GM23338 (cell line): Measurements from ENCODE around the gene L1CAM. TPM values are rescaled to one million over a fixed set of nuclear protein-coding genes. Genes with fewer than 3 reads are reported as not detected.
A peak's percentile ranks its signal among the peaks of the same experiment; 100 is the strongest.

Experiments used
- ATAC-seq: fragments of 200-7000 bp; cut with Tn5 transposase; 3 replicates; pipeline ENCODE4 v1.9.1; 2020
- DNase-seq: peaks from one replicate; pipeline ENCODE4 v3.0.0-alpha.2; 2015; ENCODE audit warnings: low spot score
- H2AFZ ChIP-seq: fragments of 200-600 bp; sonication (generic); 2 replicates; pipeline ENCODE4 v1.8.0; 2016; ENCODE audit warnings: antibody characterized with exemption, mild to moderate bottlenecking, moderate library complexity
- H3F3A ChIP-seq: fragments of 200-600 bp; sonication (generic); replicated peaks from 2 replicates; pipeline ENCODE4 v1.8.0; 2017; ENCODE audit warnings: antibody characterized with exemption, mixed run types, low read depth
- H3K27ac ChIP-seq: fragments of 200-600 bp; sonication (generic); 2 replicates; pipeline ENCODE4 v1.6.1; 2016; ENCODE audit warnings: low read depth
- H3K27me3 ChIP-seq: fragments of 200-600 bp; sonication (generic); 2 replicates; pipeline ENCODE4 v1.8.0; 2016; ENCODE audit warnings: mild to moderate bottlenecking, mixed run types, moderate library complexity; ENCODE audit not compliant: insufficient read depth
- H3K36me3 ChIP-seq: fragments of 200-600 bp; sonication (generic); 2 replicates; pipeline ENCODE4 v1.8.0; 2016; ENCODE audit warnings: mild to moderate bottlenecking; ENCODE audit not compliant: insufficient read depth
- H3K4me1 ChIP-seq: fragments of 200-600 bp; sonication (generic); 2 replicates; pipeline ENCODE4 v1.8.0; 2016; ENCODE audit warnings: mild to moderate bottlenecking, moderate library complexity; ENCODE audit not compliant: insufficient read depth
- H3K4me2 ChIP-seq: fragments of 200-600 bp; sonication (generic); 2 replicates; pipeline ENCODE4 v1.7.1; 2017; ENCODE audit warnings: mixed run types
- H3K4me3 ChIP-seq: fragments of 200-600 bp; sonication (generic); 2 replicates; pipeline ENCODE4 v1.6.1; 2016; ENCODE audit warnings: mixed run types
- H3K79me2 ChIP-seq: fragments of 200-600 bp; sonication (generic); replicated peaks from 2 replicates; pipeline ENCODE4 v1.8.0; 2017; ENCODE audit warnings: mild to moderate bottlenecking; ENCODE audit not compliant: insufficient read depth
- H3K9me2 ChIP-seq: fragments of 200-600 bp; sonication (generic); 2 replicates; pipeline ENCODE4 v1.8.0; 2017; ENCODE audit not compliant: insufficient read depth
- H4K20me1 ChIP-seq: fragments of 200-600 bp; sonication (generic); replicated peaks from 2 replicates; pipeline ENCODE4 v1.8.0; 2017; ENCODE audit warnings: mild to moderate bottlenecking; ENCODE audit not compliant: insufficient read depth
- H3K27ac Mint-ChIP-seq: 2 replicates; pipeline ENCODE4 v1.8.0; 2020; ENCODE audit warnings: inconsistent platforms, mild to moderate bottlenecking, moderate library complexity, mixed read lengths
- H3K27me3 Mint-ChIP-seq: 3 replicates; pipeline ENCODE4 v1.8.0; 2022; ENCODE audit warnings: low read depth, mild to moderate bottlenecking, moderate library complexity, mixed read lengths, inconsistent platforms; ENCODE audit not compliant: insufficient read depth, poor library complexity
- H3K36me3 Mint-ChIP-seq: 3 replicates; pipeline ENCODE4 v1.8.0; 2021; ENCODE audit warnings: low read depth, mild to moderate bottlenecking, inconsistent platforms, moderate library complexity, mixed read lengths
- H3K4me1 Mint-ChIP-seq: 3 replicates; pipeline ENCODE4 v1.8.0; 2020; ENCODE audit warnings: mild to moderate bottlenecking, inconsistent platforms, mixed read lengths
- H3K4me3 Mint-ChIP-seq: 3 replicates; pipeline ENCODE4 v1.8.0; 2021; ENCODE audit warnings: moderate library complexity, mild to moderate bottlenecking, inconsistent platforms, mixed read lengths
- H3K9me3 Mint-ChIP-seq: 3 replicates; pipeline ENCODE4 v1.8.0; 2020; ENCODE audit warnings: moderate library complexity, mild to moderate bottlenecking, inconsistent platforms, mixed read lengths
- EZH2 ChIP-seq: fragments of 200-600 bp; sonication (generic); IDR thresholded peaks from one replicate; pipeline ENCODE4 v1.8.0; 2017; ENCODE audit warnings: antibody characterized with exemption, mild to moderate bottlenecking, low read depth; ENCODE audit not compliant: unreplicated experiment
- EZH2phosphoT487 ChIP-seq: fragments of 200-600 bp; sonication (generic); IDR thresholded peaks from one replicate; pipeline ENCODE4 v1.8.1; 2018; ENCODE audit warnings: antibody characterized with exemption; ENCODE audit not compliant: unreplicated experiment
- JUNB ChIP-seq: IDR thresholded peaks from one replicate; pipeline ENCODE4 v1.6.1; 2016; ENCODE audit warnings: antibody characterized with exemption; ENCODE audit not compliant: unreplicated experiment
- NANOG ChIP-seq: IDR thresholded peaks from 2 replicates; pipeline ENCODE4 v1.6.1; 2016; ENCODE audit warnings: antibody characterized with exemption, borderline replicate concordance
- ZNF114 ChIP-seq: fragments of 250-450 bp; sonication (Bioruptor Pico); IDR thresholded peaks from 2 replicates; pipeline ENCODE4 v1.5.0; 2020; ENCODE audit warnings: mild to moderate bottlenecking, moderate library complexity
- polyA plus RNA-seq: library from polyadenylated mRNA; unstranded; fragments of >200 nt; fragmentation: Nextera tagmentation; extraction: Ambion mirVana; gene quantifications from 2 replicates; pipeline ENCODE4 v1.2.1, GENCODE V29; 2016
- total RNA-seq: library from RNA; depleted of rRNA; stranded (reverse); fragments of >200 nt; shearing (Covaris generic); gene quantifications from 2 replicates; pipeline ENCODE4 v1.2.3, GENCODE V29; 2014
- TF ChIP-seq, protein P1 (sequence below): fragments of 250-450 bp; sonication (Bioruptor Pico); IDR thresholded peaks from 2 replicates; pipeline ENCODE4 v1.5.0; 2020; ENCODE audit warnings: mild to moderate bottlenecking, moderate library complexity

Gene L1CAM
- total and polyA plus RNA-seq, 2 experiments from 2014 or later: 7.4 to 29.2 TPM

- no peaks in the 10 kb centered on the region; the same call in 1 of the 2 replicates for H4K20me1 ChIP-seq
- H3K4me1 Mint-ChIP-seq: peaks cover 43% of the 10 kb centered on the region
- peaks cover 14% of the 10 kb centered on the region for H3K27me3 Mint-ChIP-seq
- no peaks in the 10 kb centered on the region for H3K9me3 Mint-ChIP-seq
- H3K27me3 ChIP-seq: no peaks in the 10 kb centered on the region
- no peak for DNase-seq
- H3K36me3 Mint-ChIP-seq: peaks cover 22% of the 10 kb centered on the region
- peak overlapping the region; percentile 75 for H3K4me3 ChIP-seq
- H3K4me2 ChIP-seq: peak overlapping the region; percentile 65
- no peaks in the 10 kb centered on the region for H3F3A ChIP-seq
- peaks cover 78% of the 10 kb centered on the region for H3K79me2 ChIP-seq
- H3K36me3 ChIP-seq: no peaks in the 10 kb centered on the region
- no peak overlapping the region for H2AFZ ChIP-seq
- peak overlapping the region; percentile 95; the same call in 1 of the 2 replicates for H3K27ac Mint-ChIP-seq
- ATAC-seq: no peak
- H3K9me2 ChIP-seq: no peaks in the 10 kb centered on the region
- peak overlapping the region; percentile 83 for H3K4me3 Mint-ChIP-seq
- TF ChIP-seq ZNF114 (CRISPR knock-in tag) (no peak), NANOG (no peak), EZH2phosphoT487 (no peak), EZH2 (no peak), JUNB (no peak)
- peaks cover 28% of the 10 kb centered on the region for H3K4me1 ChIP-seq
- H3K27ac ChIP-seq: peak overlapping the region; percentile 95
Measured at GRCh38 chrX:153827903-153828302, 58.1 kb downstream of the L1CAM start.

GRCh38 chrX:153827016-153827415 is 59.0 kb downstream of the L1CAM start:
- peaks cover 22% of the 10 kb centered on the region for H3K36me3 Mint-ChIP-seq
- TF ChIP-seq, protein P1, sequence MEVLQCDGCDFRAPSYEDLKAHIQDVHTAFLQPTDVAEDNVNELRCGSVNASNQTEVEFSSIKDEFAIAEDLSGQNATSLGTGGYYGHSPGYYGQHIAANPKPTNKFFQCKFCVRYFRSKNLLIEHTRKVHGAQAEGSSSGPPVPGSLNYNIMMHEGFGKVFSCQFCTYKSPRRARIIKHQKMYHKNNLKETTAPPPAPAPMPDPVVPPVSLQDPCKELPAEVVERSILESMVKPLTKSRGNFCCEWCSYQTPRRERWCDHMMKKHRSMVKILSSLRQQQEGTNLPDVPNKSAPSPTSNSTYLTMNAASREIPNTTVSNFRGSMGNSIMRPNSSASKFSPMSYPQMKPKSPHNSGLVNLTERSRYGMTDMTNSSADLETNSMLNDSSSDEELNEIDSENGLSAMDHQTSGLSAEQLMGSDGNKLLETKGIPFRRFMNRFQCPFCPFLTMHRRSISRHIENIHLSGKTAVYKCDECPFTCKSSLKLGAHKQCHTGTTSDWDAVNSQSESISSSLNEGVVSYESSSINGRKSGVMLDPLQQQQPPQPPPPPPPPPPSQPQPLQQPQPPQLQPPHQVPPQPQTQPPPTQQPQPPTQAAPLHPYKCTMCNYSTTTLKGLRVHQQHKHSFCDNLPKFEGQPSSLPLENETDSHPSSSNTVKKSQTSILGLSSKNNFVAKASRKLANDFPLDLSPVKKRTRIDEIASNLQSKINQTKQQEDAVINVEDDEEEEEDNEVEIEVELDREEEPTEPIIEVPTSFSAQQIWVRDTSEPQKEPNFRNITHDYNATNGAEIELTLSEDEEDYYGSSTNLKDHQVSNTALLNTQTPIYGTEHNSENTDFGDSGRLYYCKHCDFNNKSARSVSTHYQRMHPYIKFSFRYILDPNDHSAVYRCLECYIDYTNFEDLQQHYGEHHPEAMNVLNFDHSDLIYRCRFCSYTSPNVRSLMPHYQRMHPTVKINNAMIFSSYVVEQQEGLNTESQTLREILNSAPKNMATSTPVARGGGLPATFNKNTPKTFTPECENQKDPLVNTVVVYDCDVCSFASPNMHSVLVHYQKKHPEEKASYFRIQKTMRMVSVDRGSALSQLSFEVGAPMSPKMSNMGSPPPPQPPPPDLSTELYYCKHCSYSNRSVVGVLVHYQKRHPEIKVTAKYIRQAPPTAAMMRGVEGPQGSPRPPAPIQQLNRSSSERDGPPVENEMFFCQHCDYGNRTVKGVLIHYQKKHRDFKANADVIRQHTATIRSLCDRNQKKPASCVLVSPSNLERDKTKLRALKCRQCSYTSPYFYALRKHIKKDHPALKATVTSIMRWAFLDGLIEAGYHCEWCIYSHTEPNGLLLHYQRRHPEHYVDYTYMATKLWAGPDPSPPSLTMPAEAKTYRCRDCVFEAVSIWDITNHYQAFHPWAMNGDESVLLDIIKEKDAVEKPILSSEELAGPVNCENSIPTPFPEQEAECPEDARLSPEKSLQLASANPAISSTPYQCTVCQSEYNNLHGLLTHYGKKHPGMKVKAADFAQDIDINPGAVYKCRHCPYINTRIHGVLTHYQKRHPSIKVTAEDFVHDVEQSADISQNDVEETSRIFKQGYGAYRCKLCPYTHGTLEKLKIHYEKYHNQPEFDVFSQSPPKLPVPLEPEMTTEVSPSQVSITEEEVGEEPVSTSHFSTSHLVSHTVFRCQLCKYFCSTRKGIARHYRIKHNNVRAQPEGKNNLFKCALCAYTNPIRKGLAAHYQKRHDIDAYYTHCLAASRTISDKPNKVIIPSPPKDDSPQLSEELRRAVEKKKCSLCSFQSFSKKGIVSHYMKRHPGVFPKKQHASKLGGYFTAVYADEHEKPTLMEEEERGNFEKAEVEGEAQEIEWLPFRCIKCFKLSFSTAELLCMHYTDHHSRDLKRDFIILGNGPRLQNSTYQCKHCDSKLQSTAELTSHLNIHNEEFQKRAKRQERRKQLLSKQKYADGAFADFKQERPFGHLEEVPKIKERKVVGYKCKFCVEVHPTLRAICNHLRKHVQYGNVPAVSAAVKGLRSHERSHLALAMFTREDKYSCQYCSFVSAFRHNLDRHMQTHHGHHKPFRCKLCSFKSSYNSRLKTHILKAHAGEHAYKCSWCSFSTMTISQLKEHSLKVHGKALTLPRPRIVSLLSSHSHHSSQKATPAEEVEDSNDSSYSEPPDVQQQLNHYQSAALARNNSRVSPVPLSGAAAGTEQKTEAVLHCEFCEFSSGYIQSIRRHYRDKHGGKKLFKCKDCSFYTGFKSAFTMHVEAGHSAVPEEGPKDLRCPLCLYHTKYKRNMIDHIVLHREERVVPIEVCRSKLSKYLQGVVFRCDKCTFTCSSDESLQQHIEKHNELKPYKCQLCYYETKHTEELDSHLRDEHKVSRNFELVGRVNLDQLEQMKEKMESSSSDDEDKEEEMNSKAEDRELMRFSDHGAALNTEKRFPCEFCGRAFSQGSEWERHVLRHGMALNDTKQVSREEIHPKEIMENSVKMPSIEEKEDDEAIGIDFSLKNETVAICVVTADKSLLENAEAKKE (CRISPR knock-in tag): no peak
- no peak for TF ChIP-seq ZNF114 (CRISPR knock-in tag)
- peak; percentile 77; the same call in 1 of the 2 replicates for TF ChIP-seq NANOG
- H3K27ac Mint-ChIP-seq: peak overlapping the region; percentile 95
- H3F3A ChIP-seq: no peaks in the 10 kb centered on the region
- H3K36me3 ChIP-seq: no peaks in the 10 kb centered on the region
- peak overlapping the region; percentile 83 for H3K4me3 Mint-ChIP-seq
- peaks cover 16% of the 10 kb centered on the region for H3K27me3 Mint-ChIP-seq
- no peaks in the 10 kb centered on the region for H3K27me3 ChIP-seq
- H3K4me1 Mint-ChIP-seq: peaks cover 48% of the 10 kb centered on the region
- no peaks in the 10 kb centered on the region for H3K9me3 Mint-ChIP-seq
- peak overlapping the region; percentile 95 for H3K27ac ChIP-seq
- DNase-seq: no peak
- H4K20me1 ChIP-seq: no peaks in the 10 kb centered on the region; the same call in 1 of the 2 replicates
- ATAC-seq: no peak
- peaks cover 87% of the 10 kb centered on the region for H3K79me2 ChIP-seq
- H3K4me2 ChIP-seq: peak overlapping the region; percentile 65
- H2AFZ ChIP-seq: no peak overlapping the region
- H3K9me2 ChIP-seq: no peaks in the 10 kb centered on the region
- H3K4me1 ChIP-seq: peaks cover 36% of the 10 kb centered on the region
- peak overlapping the region; percentile 75 for H3K4me3 ChIP-seq
